T-helper 22 cell (primary cell): ENCODE results near the gene DMD.

ENCODE experiments used
- DNase-seq: peaks from one replicate; pipeline ENCODE4 v3.0.0-alpha.2; 2020; ENCODE audit warnings: low read depth

Gene DMD

GRCh38 chrX:31706466-31706865 lies 1504.9 kb downstream of the DMD start:
- DNase-seq = no peak

- DNase-seq = no peak
Observed at GRCh38 chrX:31705816-31706215, 1505.5 kb downstream of the DMD start.

GRCh38 chrX:31704938-31705337 lies 1506.4 kb downstream of the DMD start:
- no peak for DNase-seq

- no peak for DNase-seq
Observed at GRCh38 chrX:31702222-31702621, 1509.1 kb downstream of the DMD start.

- no peak for DNase-seq
Observed at GRCh38 chrX:31697294-31697916, 1513.9 kb downstream of the DMD start.

GRCh38 chrX:31679861-31680260 lies 1531.5 kb downstream of the DMD start:
- DNase-seq = no peak

GRCh38 chrX:31670245-31670644 lies 1541.1 kb downstream of the DMD start:
- no peak for DNase-seq

- DNase-seq = no peak
Observed at GRCh38 chrX:31665454-31665853, 1545.9 kb downstream of the DMD start.

- no peak for DNase-seq
Observed at GRCh38 chrX:31663172-31663571, 1548.2 kb downstream of the DMD start.

GRCh38 chrX:31661280-31661810 lies 1550.0 kb downstream of the DMD start:
- DNase-seq = no peak

GRCh38 chrX:31658360-31658759 lies 1553.0 kb downstream of the DMD start:
- DNase-seq = no peak

- no peak for DNase-seq
Observed at GRCh38 chrX:31656013-31656412, 1555.3 kb downstream of the DMD start.

- DNase-seq = no peak
Observed at GRCh38 chrX:31653422-31653821, 1557.9 kb downstream of the DMD start.

- no peak for DNase-seq
Observed at GRCh38 chrX:31652650-31653049, 1558.7 kb downstream of the DMD start.

GRCh38 chrX:31649201-31649600 lies 1562.1 kb downstream of the DMD start:
- no peak for DNase-seq

GRCh38 chrX:31633349-31633748 lies 1578.0 kb downstream of the DMD start:
- no peak for DNase-seq

GRCh38 chrX:31629195-31629594 lies 1582.2 kb downstream of the DMD start:
- DNase-seq = no peak

GRCh38 chrX:31609130-31609529 lies 1602.2 kb downstream of the DMD start:
- no peak for DNase-seq

- no peak for DNase-seq
Observed at GRCh38 chrX:31608638-31609037, 1602.7 kb downstream of the DMD start.

- no peak for DNase-seq
Observed at GRCh38 chrX:31606771-31607170, 1604.6 kb downstream of the DMD start.

- DNase-seq = no peak
Observed at GRCh38 chrX:31604629-31605221, 1606.6 kb downstream of the DMD start.

GRCh38 chrX:31603411-31604120 lies 1607.8 kb downstream of the DMD start:
- DNase-seq = no peak

- no peak for DNase-seq
Observed at GRCh38 chrX:31600823-31601222, 1610.5 kb downstream of the DMD start.
